Endothelial cell of umbilical vein (primary cell): Measurements from ENCODE around the gene RBM6. TPM values are rescaled to one million over a fixed set of nuclear protein-coding genes. Genes with fewer than 3 reads are reported as not detected.

Experiments used
- BruUV-seq: library from RNA; stranded (reverse); fragments of 400-500 nt; replicated peaks from 2 replicates; lab custom pipeline; 2021; lab: Mats Ljungman, UMichigan
- CTCF ChIA-PET: fragments of 300-600, 350-600 bp; sonication (Branson Sonifier 250); formaldehyde crosslinking; loops from one replicate; lab custom pipeline; 2021; ENCODE audit warnings: antibody characterized with exemption, inconsistent platforms; lab: Charles Lee
- POLR2A ChIA-PET: fragments of 300-600, 350-600 bp; sonication (Branson Sonifier 250); formaldehyde crosslinking; loops from one replicate; lab custom pipeline; 2021; ENCODE audit warnings: antibody characterized with exemption, inconsistent platforms; lab: Charles Lee
- DNase-seq: peaks from one replicate; pipeline ENCODE4 v3.0.0-alpha.2; 2011; ENCODE audit warnings: low read depth, low spot score
- FAIRE-seq: peaks from 2 replicates; lab custom pipeline; 2011; peaks lifted over from hg19 to GRCh38; lab: Jason Lieb, UNC
- H2AFZ ChIP-seq: 2 replicates; pipeline ENCODE4 v1.6.0; 2012; ENCODE audit warnings: low read depth, low read length, control low read depth, inconsistent platforms
- H3K27ac ChIP-seq: 2 replicates; pipeline ENCODE4 v1.5.1; 2011; ENCODE audit warnings: low read depth, mild to moderate bottlenecking, control low read depth, low read length, moderate library complexity; ENCODE audit not compliant: insufficient read depth
- H3K27me3 ChIP-seq, 2 experiments: 2 replicates each; pipeline versions ENCODE4 v1.6.0 to v1.6.1; 2011; ENCODE audit warnings: low read length in 2 of 2, mixed read lengths in 1 of 2; ENCODE audit not compliant: control insufficient read depth in 2 of 2, insufficient read depth in 2 of 2
- H3K36me3 ChIP-seq, 2 experiments: 2 replicates in 1 of 2; 3 replicates in 1 of 2; pipeline ENCODE4 v1.5.1; 2011; ENCODE audit warnings: low read length in 2 of 2, mild to moderate bottlenecking in 1 of 2, moderate library complexity in 1 of 2; ENCODE audit not compliant: control insufficient read depth in 2 of 2, insufficient read depth in 2 of 2; ENCODE audit errors: extremely low read depth in 1 of 2
- H3K4me1 ChIP-seq: 3 replicates; pipeline ENCODE4 v1.5.1; 2011; ENCODE audit warnings: mild to moderate bottlenecking, low read length; ENCODE audit not compliant: control insufficient read depth, insufficient read depth; ENCODE audit errors: extremely low read depth
- H3K4me2 ChIP-seq: 2 replicates; pipeline ENCODE4 v1.6.1; 2011; ENCODE audit warnings: low read length, control low read depth, mixed read lengths; ENCODE audit not compliant: insufficient read depth
- H3K4me3 ChIP-seq, 3 experiments: fragments of 200-600 bp in 1 of 3; sonication (generic), shearing (Covaris generic) in 1 of 3; replicated peaks in 1 of 3; 2 replicates each; pipeline ENCODE4 v1.5.1; 2011 to 2016; ENCODE audit warnings: control low read depth in 3 of 3, low read length in 3 of 3, mild to moderate bottlenecking in 2 of 3, inconsistent platforms in 1 of 3, low read depth in 1 of 3, moderate library complexity in 1 of 3; ENCODE audit not compliant: insufficient read depth in 1 of 3
- H3K79me2 ChIP-seq: 2 replicates; pipeline ENCODE4 v1.6.0; 2012; ENCODE audit warnings: low read length, inconsistent platforms; ENCODE audit not compliant: control insufficient read depth, insufficient read depth
- H3K9ac ChIP-seq: replicated peaks from 2 replicates; pipeline ENCODE3; 2011; ENCODE audit warnings: low read length, control low read depth; ENCODE audit not compliant: insufficient read depth; ENCODE audit errors: extremely low read depth
- H3K9me1 ChIP-seq: replicated peaks from 3 replicates; pipeline ENCODE4 v1.6.0; 2011; ENCODE audit warnings: mild to moderate bottlenecking, low read length; ENCODE audit not compliant: control insufficient read depth, insufficient read depth; ENCODE audit errors: extremely low read depth
- H3K9me3 ChIP-seq: replicated peaks from 2 replicates; pipeline ENCODE4 v1.5.1; 2012; ENCODE audit warnings: low read length, inconsistent platforms; ENCODE audit not compliant: control insufficient read depth, insufficient read depth
- H4K20me1 ChIP-seq: replicated peaks from 2 replicates; pipeline ENCODE3; 2011; ENCODE audit warnings: mild to moderate bottlenecking, low read length; ENCODE audit not compliant: control insufficient read depth, insufficient read depth; ENCODE audit errors: extremely low read depth
- JUN ChIP-seq: IDR thresholded peaks from 2 replicates; pipeline ENCODE4 v1.6.1; 2011; ENCODE audit warnings: borderline replicate concordance, low read depth; ENCODE audit not compliant: insufficient read length, insufficient read depth
- POLR2AphosphoS5 ChIP-seq: IDR thresholded peaks from 2 replicates; pipeline ENCODE4 v1.6.1; 2012; ENCODE audit warnings: low read depth, mild to moderate bottlenecking, control low read depth, low read length, moderate library complexity; ENCODE audit not compliant: insufficient read depth
- dilution Hi-C: fragments of 300-500 bp; cut with MboI; formaldehyde crosslinking; loops from one replicate; pipeline ENCODE4 v1.15.0; 2019; ENCODE audit warnings: low sequenced_read_pairs; ENCODE audit not compliant: extremely low pct_ligation_motif_present
- intact Hi-C: fragments of 100-400 bp; cut with micrococcal nuclease; formaldehyde crosslinking; loops from one replicate; pipeline ENCODE4 v1.10.0; 2022
- polyA plus RNA-seq, 4 experiments: library from polyadenylated mRNA; depleted of rRNA in 3 of 4; stranded (reverse) in 3 of 4; unstranded in 1 of 4; fragments of >200 nt; gene quantifications; 2 replicates each; pipeline versions ENCODE4 v1.2.1 to v1.2.3, GENCODE V29; 2011 to 2012; ENCODE audit warnings: missing spikeins in 1 of 4
- total RNA-seq: library from RNA; stranded (reverse); gene quantifications from 2 replicates; pipeline ENCODE4 v1.2.3, GENCODE V29; 2021

Gene RBM6
- total and polyA plus RNA-seq, 2 donors (not counting 3 experiments of a cell fraction or from before 2014, with no cell fraction given) = 30.4 to 94.5 TPM

DNA sequence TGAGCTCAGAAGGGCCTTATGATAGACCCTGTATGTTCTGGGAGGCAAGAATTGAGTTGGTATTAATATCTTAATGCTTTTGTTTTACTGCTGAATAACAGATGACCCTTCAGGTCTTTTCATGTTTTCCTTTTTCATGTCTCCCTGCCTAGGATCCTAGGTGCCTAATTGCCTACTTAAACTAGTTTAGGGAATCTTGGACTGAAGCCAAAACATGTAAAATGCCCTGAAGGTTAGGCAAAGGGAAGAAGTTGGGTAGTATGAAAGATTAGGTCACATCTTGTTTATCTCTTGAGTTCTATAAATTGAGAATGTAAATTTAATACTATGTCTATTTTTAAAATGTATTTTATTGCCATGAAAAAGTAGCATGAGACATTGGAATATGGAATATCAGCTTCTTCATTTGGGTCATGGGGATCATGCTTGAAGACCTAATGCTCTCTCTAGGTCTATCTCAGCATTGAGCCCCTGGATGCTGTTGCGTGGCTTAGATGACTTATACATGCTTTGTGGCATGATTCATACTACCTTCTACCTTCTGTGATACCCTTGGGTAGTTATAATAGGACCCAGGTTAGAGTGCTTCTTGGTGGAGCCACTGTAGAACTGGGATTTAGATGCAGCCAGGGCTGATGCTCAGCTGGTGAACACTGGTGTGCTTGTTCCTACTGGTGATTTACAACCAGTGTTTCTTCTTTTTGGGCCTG, 26.4 kb downstream of the RBM6 start:
- Histone ChIP-seq H4K20me1 (peaks cover 2% of the 10 kb centered on the region), H3K9me3 (no peaks in the 10 kb centered on the region), H3K4me3 (no peak overlapping the region), H3K9me1 (no peaks in the 10 kb centered on the region), H3K27ac (no peak overlapping the region), H2AFZ (no peak overlapping the region), H3K4me2 (no peak overlapping the region), H3K27me3 (no peaks in the 10 kb centered on the region), H3K9ac (no peak overlapping the region), H3K4me1 (no peaks in the 10 kb centered on the region), H3K79me2 (peaks cover 36% of the 10 kb centered on the region), H3K36me3 (no peaks in the 10 kb centered on the region)
- TF ChIP-seq POLR2AphosphoS5 = no peak
- intact Hi-C loops = no loop called here
- no peak for FAIRE-seq
- BruUV-seq = no TSS peak
- ChIA-PET POLR2A (no interaction called here), CTCF (no interaction called here)
- dilution Hi-C loops = no loop called here
- DNase-seq = no peak

DNA sequence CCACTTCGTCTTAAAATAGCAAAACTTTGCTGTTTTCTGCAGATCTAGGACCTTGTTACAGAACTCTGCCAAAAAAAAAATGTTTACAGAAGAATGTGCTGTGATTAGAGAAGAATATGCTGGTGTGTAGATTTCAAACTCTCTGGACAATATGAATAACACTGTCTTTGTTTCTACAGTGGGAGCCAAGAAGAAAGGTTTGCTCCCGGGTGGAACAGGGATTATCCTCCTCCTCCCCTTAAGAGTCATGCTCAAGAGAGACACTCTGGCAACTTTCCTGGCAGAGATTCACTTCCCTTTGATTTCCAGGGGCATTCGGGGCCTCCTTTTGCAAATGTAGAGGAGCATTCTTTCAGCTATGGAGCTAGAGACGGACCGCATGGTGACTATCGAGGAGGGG, 27.3 kb downstream of the RBM6 start:
- Histone ChIP-seq H3K27me3 (no peaks in the 10 kb centered on the region), H3K9ac (no peak overlapping the region), H3K9me1 (no peaks in the 10 kb centered on the region), H3K79me2 (peaks cover 29% of the 10 kb centered on the region), H3K36me3 (peaks cover 0 to 5% of the 10 kb centered on the region in 2 experiments), H3K27ac (no peak overlapping the region), H4K20me1 (peaks cover 2% of the 10 kb centered on the region), H2AFZ (no peak overlapping the region), H3K4me2 (no peak overlapping the region), H3K9me3 (no peaks in the 10 kb centered on the region), H3K4me3 (no peak overlapping the region), H3K4me1 (no peaks in the 10 kb centered on the region)
- DNase-seq = no peak
- ChIA-PET POLR2A (no interaction called here), CTCF (no interaction called here)
- no peak for FAIRE-seq
- no TSS peak for BruUV-seq
- TF ChIP-seq POLR2AphosphoS5 (no peak), JUN (no peak)
- intact Hi-C loops = no loop called here
- dilution Hi-C loops = no loop called here
